OCI-LY1 (cell line): ENCODE measurements around the gene ELOVL4.

Source experiments
- CTCF ChIP-seq: fragments of 200-600 bp; sonication (generic), shearing (Covaris generic); IDR thresholded peaks from 2 replicates; pipeline ENCODE4 v1.5.1; 2017; ENCODE audit warnings: mild to moderate bottlenecking, antibody characterized with exemption, low read length, moderate library complexity, mixed read lengths
- EZH2 ChIP-seq: fragments of 200-600 bp; sonication (generic), shearing (Covaris generic); IDR thresholded peaks from 2 replicates; pipeline ENCODE4 v1.8.0; 2017; ENCODE audit warnings: borderline replicate concordance, mixed run types, mild to moderate bottlenecking, antibody characterized with exemption, low read length, moderate library complexity, mixed read lengths

- TF ChIP-seq CTCF (no peak), EZH2 (no peak)
These were observed 58.8 kb downstream of the ELOVL4 start for GRCh38 chr6:79888587-79888986.
